HG02973 (cell line): ENCODE results near the gene SORCS2.

ENCODE experiments used
- ATAC-seq: cut with Tn5 transposase; IDR thresholded peaks from one replicate; pipeline ENCODE4 v1.9.1; 2021; ENCODE audit warnings: moderate library complexity; ENCODE audit not compliant: unreplicated experiment

Gene SORCS2

GRCh38 chr4:7185487-7186030, 6.8 kb upstream of the SORCS2 start:
- no peak for ATAC-seq

- no peak for ATAC-seq
Measured at GRCh38 chr4:7186031-7186430, 6.3 kb upstream of the SORCS2 start.

- ATAC-seq: no peak
Measured at GRCh38 chr4:7186516-7187167, 5.7 kb upstream of the SORCS2 start.

- no peak for ATAC-seq
Measured at GRCh38 chr4:7187168-7187535, 5.2 kb upstream of the SORCS2 start.

- ATAC-seq: no peak
Measured at GRCh38 chr4:7187691-7188090, 4.6 kb upstream of the SORCS2 start.

GRCh38 chr4:7189066-7189465, 3.3 kb upstream of the SORCS2 start:
- no peak for ATAC-seq

- ATAC-seq: no peak
Measured at GRCh38 chr4:7189475-7190277, 2.7 kb upstream of the SORCS2 start.

GRCh38 chr4:7190278-7190594, 2.1 kb upstream of the SORCS2 start:
- ATAC-seq: no peak

- ATAC-seq: no peak
Measured at GRCh38 chr4:7190691-7191545, 1.4 kb upstream of the SORCS2 start.

GRCh38 chr4:7191546-7192251, 639 bp upstream of the SORCS2 start:
- no peak for ATAC-seq

GRCh38 chr4:7193030-7193958, 956 bp downstream of the SORCS2 start:
- no peak for ATAC-seq

- no peak for ATAC-seq
Measured at GRCh38 chr4:7194251-7195140, 2.2 kb downstream of the SORCS2 start.

GRCh38 chr4:7195141-7195515, 2.8 kb downstream of the SORCS2 start:
- no peak for ATAC-seq

- no peak for ATAC-seq
Measured at GRCh38 chr4:7195546-7196287, 3.4 kb downstream of the SORCS2 start.

- ATAC-seq: no peak
Measured at GRCh38 chr4:7196288-7196651, 3.9 kb downstream of the SORCS2 start.

- no peak for ATAC-seq
Measured at GRCh38 chr4:7196736-7197135, 4.4 kb downstream of the SORCS2 start.

- ATAC-seq: no peak
Measured at GRCh38 chr4:7197910-7198309, 5.6 kb downstream of the SORCS2 start.

GRCh38 chr4:7198440-7199128, 6.2 kb downstream of the SORCS2 start:
- no peak for ATAC-seq
